GM18508 (cell line): ENCODE measurements around the gene CRHBP.
"Not testable (repeated sequence)": the region's sequence is repeated elsewhere in the genome, so short reads cannot be mapped to it uniquely, and the experiment has no call there.

ENCODE experiments used
- ATAC-seq: cut with Tn5 transposase; IDR thresholded peaks from one replicate; pipeline ENCODE4 v1.9.1; 2021; ENCODE audit warnings: moderate number of reproducible peaks; ENCODE audit not compliant: insufficient read depth, unreplicated experiment

CRHBP gene, protein sequence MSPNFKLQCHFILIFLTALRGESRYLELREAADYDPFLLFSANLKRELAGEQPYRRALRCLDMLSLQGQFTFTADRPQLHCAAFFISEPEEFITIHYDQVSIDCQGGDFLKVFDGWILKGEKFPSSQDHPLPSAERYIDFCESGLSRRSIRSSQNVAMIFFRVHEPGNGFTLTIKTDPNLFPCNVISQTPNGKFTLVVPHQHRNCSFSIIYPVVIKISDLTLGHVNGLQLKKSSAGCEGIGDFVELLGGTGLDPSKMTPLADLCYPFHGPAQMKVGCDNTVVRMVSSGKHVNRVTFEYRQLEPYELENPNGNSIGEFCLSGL

DNA sequence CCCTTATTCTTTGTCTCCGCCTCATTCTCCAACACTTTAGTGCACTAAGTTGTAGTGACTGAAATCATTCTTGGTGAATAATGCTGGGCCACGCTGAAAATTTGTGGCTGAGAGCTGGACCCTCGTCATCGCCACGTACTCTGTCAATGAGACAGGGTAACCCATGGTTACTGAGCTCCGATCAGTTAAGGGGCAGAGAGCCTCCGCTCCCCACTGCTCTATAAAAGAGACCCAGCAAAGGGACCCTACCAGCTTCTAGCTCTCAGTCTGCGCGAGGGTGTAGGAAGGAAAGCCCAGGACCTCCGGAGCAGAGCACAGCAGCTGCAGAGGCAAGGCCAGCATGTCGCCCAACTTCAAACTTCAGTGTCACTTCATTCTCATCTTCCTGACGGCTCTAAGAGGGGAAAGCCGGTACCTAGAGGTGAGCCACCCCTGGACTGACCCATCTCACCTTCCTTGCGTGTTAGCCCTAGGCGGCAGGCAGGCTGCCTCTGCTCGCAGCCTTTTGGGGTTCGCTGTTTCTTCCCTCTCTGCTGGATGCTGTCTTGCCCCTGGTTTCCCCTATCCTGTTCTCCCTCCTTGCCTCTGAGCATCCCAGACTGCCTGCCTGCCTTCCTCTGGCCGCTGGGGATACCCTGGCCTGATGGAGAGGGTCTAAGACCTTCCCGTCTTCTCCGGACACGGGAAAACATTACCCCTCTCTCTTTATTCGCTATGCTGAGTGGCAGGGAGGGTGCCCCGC, at the start of gene CRHBP:
Gene CRHBP (plus strand): TSS at position 251 of the 742 bp plus-strand sequence. CDS start 90 bp downstream, at position 341.
- ATAC-seq: no peak

DNA sequence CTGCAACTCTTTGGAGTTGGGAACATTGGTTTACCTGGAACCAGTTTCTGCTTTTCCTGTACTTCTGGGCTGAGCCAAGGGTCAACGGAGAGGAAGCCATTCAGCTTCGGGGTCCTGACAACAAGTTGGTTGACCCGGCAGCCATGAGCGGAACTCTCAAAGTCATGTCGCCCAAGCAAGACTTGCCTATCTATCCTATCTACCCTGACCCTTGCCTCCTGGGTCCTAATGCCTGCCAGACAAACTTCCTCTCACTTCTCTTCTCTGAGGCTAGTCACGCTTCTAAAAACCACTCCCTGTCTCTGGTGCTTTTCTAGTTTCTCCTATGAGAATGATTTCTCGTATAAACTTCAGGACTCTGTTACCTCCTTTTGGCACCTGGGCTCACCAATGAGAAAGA, 44.7 kb upstream of the CRHBP start:
- no peak for ATAC-seq

DNA sequence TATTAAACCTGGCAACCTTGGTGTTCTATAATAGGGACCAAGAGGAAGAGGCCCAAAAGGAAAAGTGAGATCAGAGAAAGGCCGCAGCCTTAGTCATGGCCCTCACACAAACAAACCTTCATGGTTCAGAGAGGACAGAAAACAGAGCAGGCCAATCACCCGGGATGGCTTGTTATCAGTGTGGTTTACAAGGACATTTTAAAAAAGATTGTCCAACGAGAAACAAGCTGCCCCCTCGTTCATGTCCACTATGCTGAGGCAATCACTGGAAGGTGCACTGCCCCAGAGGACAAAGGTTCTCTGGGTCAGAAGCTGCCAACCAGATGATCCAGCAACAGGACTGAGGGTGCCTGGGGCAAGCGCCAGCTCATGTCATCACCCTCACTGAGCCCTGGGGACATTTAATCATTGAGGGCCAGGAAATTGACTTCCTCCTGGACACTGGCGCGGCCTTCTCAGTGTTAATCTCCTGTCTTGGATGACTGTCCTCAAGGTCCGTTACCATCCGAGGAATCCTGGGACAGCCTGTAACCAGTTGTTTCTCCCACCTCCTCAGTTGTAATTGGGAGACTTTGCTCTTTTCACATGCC, 42.4 kb upstream of the CRHBP start:
- ATAC-seq: not testable (repeated sequence)

DNA sequence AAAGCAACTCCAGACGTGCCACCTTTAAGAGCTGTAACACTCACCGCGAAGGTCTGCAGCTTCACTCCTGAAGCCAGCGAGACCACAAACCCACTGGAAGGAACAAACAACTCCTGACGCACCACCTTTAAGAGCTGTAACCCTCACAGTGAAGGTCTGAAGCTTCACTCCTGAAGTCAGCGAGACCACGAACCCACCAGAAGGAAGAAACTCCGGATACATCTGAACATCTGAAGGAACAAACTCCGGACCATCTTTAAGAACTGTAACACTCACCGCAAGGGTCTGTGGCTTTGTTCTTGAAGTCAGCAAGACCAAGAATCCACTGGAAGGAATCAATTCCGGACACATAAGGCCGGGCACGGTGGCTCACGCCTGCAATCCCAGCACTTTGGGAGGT, 38.2 kb upstream of the CRHBP start:
- ATAC-seq: not testable (repeated sequence)

DNA sequence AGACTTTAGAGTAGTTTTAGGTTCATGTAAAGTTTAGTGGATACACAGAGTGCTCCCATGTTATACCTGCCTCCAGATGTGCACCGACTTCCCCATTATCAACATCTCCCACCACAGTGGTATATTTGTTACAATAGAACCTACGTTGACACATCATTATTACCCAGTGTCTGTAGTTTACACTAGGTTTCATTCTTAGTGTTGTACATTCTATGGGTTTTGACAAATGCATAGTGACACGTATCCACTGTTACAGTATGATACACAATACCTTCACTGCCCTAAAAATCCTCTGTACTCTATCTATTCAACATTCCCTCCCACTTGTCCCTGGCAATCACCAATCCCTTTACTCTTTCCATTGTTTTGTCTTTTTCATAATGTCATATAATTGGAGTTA, 34.3 kb upstream of the CRHBP start:
- ATAC-seq: no peak

DNA sequence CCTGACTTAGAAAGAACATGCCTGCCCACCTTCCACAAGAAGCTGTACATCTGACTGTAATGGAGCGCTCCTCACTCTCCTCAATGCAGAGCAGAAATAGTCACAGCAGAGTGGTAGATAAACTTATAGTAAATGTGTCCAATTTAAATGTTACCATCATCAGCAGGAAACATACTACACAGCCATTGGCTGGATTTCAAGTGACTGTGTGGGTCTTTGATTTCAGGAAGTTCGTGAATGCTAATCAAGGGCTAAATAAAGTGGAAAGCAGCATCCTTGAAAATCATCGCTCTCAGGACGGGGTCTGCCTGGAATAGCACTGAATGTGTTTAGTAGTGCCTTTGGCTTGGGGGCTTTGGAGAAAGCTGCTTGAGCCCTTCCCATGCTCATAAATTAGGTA, 32.4 kb upstream of the CRHBP start:
- ATAC-seq: no peak

DNA sequence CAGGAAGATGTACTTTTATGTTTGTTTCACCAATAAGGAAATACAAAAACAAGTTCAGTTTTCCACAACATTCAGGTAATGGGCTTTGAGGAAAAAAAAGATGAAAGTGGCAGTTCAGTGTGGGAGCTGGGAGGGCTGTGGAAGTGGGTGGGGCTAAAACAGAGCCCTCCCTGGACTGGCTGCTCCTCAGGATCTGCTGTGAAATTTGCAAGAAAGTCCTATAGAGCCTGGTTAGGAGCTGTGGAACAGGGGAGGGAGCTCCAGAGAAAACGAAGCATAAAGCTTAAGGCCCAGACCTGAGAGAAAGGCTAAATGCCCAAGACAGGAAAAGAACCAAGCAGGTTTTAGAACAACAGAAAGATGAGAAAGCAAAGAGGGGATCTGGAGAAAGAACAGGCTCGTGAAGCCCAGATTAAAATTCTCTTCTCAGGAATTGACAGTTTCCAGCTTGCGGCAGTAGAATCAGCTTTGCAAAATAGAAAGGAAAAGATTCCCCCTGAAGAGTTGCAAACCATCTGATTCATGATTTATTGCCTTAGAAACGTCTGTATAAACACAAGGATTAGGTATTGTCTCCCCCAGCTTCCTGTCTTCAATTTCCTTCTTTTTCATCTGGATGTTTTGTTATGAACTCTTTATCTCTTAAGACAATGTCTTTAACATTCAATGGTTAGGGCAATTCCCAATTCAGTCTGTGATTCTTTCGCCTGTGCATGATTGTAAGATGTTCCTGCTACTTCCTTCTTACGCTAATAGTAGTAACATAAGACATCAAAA, 26.3 kb upstream of the CRHBP start:
- no peak for ATAC-seq

DNA sequence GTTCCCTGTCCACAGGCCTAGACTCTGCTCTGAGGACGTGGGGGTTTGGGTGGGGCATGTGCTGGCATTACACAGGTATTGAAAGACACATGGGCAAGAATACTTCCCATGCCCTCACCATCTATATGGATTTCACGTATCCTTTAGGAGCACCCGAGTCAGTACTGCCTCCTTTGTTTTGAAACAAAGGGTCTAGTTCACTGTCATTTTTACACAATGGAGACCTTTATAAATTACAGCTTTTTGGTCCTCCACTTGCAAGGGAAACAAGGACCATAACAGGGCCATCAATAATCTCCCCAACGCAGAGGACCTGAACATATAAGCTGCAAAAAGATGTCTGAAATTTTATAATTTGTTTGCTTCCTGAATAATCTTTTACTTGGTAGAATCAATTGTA, 24.9 kb upstream of the CRHBP start:
- ATAC-seq: no peak

DNA sequence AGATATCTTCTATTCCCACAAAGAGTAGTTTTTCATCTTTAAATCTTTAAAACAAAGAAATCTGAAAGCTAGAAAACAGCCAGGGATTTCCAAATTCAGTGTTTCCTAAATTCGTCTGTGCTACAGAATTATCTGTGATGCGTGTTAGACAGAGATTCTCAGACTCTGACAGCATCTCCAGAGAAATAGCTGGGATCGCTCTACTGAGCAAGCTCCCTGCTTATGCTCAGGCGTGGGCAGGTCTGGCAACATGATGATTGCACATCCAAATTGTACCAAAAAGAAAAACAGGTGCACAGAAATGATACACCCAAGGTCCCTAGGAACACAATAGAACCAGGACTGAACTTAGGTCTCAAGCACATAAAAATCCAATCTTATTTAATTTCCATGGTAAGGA, 22.8 kb upstream of the CRHBP start:
- no peak for ATAC-seq

DNA sequence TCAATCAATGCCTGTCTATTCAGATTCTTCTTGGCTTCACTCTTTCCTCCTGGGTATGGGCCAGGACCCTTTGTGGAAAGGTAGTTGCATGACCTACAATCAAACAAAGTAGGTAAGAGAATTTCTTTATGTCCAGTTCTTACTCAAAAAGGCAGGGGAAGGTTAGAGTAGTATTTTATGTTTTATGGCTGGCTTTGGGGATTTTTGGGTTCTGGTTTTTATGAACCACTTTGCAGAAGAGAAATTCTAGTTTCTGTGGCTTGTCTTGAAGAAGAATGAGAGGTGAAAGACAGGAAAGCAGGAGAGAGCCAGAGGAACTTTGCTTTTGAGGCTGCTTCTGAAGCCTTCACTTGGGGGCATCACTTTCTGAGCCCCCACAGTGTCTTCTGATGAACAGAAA, 14.7 kb upstream of the CRHBP start:
- no peak for ATAC-seq

DNA sequence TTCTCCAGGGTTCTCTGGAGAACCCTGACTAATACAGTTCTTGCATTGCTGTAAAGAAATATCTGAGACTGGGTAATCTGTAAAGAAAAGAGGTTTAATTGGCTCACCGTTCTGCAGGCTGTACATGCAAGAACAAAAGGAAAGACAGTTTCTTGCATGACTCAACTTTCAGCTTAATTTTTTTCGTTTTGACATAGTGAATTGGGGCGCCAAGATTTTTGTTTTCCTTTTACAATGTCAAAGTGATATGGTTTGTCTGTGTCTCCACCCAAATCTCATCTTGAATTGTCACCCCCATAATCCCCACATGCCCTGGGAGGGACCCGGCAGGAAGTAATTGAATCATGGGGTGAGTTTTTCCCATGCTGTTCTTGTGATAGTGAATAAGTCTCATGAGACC, 11.8 kb upstream of the CRHBP start:
- no peak for ATAC-seq

DNA sequence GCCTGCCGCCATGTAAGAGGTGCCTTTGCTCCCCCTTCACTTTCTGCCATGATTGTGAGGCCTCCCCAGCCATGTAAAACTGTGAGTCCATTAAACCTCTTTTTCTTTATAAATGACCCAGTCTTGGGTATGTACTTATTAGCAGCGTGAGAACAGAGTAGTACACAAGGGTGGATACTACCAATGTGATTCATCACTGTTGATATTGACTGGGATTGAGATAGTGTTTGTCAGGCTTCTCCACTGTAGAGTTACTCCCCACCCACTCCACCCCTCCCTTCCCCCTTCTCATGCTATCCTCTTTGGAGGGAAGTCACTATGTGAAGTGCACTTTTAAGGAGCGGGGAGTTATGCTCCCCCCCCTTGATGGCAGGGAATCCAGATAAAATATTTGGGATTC, 11.4 kb upstream of the CRHBP start:
- no peak for ATAC-seq

DNA sequence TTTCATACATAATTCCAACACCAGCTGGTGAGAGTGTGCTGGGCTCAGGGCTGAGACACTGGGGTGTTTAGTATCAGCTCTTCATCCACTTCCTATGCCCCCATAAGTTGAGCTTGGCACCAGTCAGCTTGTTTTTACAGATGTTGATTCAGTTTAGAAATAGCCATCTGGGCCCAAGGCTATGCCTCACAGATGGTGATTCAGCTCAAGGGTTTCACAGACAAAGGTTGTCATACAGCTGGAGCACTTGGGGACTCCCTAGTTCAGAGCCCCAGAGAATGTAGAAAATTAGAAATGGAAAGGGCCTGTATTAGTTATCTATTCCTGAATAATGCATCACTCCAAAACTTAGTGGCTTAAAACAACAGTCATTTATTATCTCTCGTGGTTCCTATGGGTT, 10.3 kb upstream of the CRHBP start:
- ATAC-seq: no peak

DNA sequence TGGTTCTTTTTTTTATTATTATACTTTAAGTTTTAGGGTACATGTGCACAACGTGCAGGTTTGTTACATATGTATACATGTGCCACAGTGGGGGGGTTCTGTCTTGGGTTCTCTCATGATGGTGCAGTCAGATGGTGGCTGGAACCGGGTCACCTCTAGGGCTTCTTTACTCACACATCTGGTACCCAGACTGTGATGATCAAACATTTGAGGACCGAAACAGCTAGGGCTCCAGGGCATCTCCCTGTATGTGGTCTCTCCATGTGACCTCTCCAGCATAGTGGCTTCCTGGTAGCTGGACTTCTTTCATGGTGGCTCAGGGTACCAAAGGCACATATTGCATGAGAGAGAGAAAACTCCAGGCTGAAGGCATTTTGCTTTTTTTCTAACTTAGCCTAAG, 9.8 kb upstream of the CRHBP start:
- ATAC-seq: no peak

DNA sequence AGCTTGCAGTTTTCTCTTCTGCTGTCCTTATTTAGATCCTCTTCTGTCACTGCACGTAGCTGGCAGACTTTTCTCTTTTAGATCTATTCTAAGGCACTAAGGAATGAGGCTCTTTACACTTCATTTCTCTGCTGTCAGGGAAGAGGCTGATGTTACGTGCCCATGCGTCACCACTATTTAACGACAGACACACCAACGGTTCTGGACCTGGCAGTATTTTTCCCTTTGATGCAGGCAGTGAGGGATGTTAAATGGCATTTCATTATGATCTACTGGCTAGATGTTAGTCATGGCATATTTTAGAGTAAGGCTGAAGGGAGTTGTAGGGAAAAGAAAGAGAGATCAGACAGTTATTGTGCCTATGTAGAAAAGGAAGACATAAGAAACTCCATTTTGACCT, 8.2 kb upstream of the CRHBP start:
- ATAC-seq: no peak

DNA sequence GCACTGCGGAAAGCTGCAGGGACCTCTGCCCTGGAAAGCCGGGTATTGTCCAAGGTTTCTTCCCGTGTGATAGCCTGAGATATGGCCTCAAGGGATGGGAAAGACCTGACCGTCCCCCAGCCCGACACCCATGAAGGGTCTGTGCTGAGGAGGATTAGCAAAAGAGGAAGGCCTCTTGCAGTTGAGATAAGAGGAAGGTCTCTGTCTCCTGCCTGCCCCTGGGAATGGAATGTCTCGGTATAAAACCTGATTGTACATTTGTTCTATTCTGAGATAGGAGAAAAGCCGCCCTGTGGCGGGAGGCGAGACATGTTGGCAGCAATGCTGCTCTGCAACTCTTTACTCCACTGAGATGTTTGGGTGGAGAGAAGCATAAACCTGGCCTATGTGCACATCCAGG, 7.6 kb upstream of the CRHBP start:
- ATAC-seq: not testable (repeated sequence)

DNA sequence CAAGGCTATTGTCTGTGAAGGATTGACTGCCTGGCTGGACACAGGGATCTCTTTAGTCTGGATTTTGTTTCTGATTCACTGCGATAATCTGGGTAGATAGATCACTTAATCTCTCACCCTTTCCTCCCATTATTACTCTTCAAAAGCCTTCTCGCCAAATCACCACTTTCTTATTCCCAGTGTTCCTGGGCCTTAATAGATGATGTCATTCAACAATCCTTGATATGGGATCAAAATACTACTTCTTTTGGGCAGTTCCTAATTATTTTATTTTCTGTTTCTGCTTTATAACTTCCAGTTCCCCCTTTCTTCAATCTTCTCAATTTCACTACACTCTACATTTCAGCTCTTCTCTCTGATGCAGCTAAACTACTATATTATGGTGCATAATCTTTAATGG, 6.8 kb upstream of the CRHBP start:
- no peak for ATAC-seq

DNA sequence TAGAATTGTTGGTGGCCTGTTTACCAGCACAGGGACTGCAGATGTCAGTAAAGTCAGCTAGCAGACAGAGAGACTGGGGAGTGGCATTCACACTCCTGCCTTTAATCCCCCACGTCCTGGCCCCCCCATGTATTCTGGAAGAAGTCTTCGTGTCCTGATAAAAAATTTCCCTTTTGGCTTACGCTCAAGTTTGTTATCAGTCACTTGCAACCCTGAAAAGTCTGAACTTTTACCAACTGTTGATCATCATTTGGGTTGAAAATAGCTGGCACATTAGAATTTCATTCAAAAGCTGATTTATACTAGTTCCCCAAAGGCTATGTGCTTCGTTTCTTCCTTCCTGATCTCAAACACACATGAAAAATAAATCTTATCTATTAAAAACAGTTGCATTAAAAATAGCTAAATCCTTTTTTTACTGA, 5.8 kb upstream of the CRHBP start:
- no peak for ATAC-seq

DNA sequence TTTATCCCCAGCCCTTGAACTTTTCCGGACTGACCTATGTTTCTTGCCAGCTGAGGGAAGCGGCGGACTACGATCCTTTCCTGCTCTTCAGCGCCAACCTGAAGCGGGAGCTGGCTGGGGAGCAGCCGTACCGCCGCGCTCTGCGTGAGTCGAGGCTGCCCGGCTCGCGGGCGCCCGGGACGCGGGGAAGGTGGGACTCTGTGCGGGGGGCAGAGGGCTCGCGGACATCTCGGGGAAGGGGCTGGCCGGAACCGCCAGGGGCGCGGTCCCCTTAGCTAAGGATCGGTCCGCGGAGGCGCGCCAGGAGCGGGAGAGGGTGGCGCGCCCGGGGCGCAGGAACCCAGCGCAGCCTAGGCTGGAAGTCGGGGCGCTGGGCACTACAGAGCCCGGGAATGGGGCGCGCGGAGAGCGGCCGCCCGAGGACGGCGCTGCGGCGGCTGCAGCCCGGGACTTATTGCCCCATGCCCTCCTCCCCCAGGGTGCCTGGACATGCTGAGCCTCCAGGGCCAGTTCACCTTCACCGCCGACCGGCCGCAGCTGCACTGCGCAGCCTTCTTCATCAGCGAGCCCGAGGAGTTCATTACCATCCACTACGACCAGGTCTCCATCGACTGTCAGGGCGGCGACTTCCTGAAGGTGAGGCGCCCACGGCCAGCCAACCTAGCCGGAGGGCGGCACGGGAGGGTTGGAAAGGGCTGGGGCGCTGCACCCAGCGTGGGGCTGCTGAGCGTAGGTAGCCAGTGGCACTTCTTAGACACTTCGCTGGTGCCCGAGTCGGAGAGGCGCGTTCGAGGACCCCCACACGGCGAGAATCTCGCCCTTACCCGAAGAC, 922 bp downstream of the CRHBP start:
- no peak for ATAC-seq

DNA sequence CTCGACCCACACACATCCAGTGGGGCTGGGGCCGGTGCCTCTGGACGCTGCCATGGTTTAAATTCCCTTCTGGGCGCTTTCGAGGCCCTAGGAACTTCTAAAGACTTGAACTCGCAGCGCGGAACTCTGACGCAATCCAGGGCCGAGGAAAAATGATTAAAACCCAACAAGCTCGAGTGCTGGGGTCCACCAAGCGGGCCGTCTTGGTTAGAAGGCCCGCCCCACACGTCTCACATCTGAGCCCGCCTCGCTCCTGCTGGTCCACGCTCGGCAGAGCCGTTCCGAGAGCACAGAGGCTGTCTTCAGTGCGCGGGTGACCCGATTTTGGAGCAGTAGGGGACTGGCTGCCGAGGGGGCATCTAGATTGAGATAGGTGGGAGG, 1.5 kb downstream of the CRHBP start:
- ATAC-seq: no peak
